HG03280 (cell line): Measurements from ENCODE around the gene APMAP.
A peak's percentile ranks its signal among the peaks of the same experiment; 100 is the strongest.

Experiments used
- ATAC-seq: cut with Tn5 transposase; IDR thresholded peaks from one replicate; pipeline ENCODE4 v1.9.1; 2021; ENCODE audit warnings: mild to moderate bottlenecking, moderate library complexity; ENCODE audit not compliant: unreplicated experiment

APMAP gene, protein sequence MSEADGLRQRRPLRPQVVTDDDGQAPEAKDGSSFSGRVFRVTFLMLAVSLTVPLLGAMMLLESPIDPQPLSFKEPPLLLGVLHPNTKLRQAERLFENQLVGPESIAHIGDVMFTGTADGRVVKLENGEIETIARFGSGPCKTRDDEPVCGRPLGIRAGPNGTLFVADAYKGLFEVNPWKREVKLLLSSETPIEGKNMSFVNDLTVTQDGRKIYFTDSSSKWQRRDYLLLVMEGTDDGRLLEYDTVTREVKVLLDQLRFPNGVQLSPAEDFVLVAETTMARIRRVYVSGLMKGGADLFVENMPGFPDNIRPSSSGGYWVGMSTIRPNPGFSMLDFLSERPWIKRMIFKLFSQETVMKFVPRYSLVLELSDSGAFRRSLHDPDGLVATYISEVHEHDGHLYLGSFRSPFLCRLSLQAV

DNA sequence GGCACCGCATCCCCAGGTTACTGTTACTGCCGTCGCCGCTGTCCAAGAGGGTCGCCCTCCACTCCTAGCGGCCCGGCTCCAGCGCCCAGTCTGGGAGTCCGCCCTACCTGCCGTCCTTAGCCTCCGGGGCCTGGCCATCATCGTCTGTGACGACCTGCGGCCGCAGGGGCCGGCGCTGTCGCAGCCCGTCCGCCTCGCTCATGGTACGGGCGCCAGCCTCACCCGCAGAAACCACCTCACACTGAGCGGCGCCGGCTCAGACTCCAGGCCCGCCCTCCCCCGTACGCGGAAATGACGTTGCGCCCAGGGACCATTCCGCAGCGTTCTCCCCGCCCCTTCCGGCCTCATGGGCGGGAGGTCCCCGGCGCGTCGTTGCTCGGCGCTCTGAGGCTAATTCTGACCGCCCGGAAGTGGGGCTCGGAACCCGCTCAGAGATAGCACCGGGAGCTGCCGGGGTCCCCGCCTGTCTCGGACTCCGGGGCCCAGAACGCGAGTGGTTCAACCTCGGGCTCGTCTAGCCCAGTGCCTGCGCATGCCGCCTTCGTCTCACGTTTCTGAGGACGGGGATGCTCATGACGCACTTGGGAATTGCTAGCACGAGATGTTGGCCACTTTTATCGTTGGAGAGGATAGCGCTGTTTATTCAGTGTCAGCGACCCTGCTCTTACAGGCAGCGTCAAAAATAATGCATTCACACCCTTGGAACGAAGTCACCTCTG is at the start of gene APMAP:
Gene APMAP (minus strand): TSS at position 265 of the 719 bp plus-strand sequence. CDS start 63 bp downstream, at position 202.
- ATAC-seq = peak; percentile 94

GRCh38 chr20:25041813-25042530 is 49.4 kb upstream of the APMAP start:
- no peak for ATAC-seq

- ATAC-seq = no peak
These were observed 47.9 kb upstream of the APMAP start for GRCh38 chr20:25040438-25040831.

GRCh38 chr20:25039697-25040437 is 47.3 kb upstream of the APMAP start:
- ATAC-seq = no peak

DNA sequence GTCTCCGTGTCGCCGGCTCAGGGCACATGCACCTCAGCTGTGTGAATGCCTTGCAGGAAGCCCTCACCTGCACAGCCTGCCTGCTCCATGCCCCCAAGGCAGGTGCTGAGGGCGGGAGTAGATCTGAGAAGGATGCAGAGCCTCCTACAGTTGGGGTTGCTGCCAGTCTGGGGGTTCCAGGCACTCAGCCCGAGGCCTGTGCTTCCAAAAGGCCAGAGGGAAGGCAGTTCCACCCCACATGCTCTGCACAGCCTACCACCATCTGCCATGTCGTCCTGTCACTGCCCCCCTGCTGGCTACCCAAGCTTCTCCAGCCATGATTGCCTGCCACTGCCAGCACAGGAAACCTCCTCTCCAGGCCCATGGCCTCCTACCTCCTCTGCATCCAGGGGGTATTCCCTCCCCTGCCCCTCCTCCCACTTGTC is 46.1 kb upstream of the APMAP start:
- no peak for ATAC-seq

DNA sequence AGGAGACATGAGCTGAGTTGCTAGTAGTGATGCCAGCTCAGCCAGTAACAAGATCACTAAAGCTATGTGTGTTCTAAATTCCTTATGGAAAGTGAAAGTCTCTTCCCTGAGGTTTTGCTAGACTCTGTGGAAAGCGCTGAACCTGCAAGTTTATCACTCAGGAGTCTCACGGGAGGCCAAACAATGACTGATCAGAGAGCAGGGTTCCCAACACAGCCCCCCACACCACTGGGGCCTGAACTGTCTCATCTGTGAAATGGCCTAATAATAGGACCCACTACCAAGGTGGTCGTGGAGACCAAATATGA is 45.5 kb upstream of the APMAP start:
- ATAC-seq = no peak

DNA sequence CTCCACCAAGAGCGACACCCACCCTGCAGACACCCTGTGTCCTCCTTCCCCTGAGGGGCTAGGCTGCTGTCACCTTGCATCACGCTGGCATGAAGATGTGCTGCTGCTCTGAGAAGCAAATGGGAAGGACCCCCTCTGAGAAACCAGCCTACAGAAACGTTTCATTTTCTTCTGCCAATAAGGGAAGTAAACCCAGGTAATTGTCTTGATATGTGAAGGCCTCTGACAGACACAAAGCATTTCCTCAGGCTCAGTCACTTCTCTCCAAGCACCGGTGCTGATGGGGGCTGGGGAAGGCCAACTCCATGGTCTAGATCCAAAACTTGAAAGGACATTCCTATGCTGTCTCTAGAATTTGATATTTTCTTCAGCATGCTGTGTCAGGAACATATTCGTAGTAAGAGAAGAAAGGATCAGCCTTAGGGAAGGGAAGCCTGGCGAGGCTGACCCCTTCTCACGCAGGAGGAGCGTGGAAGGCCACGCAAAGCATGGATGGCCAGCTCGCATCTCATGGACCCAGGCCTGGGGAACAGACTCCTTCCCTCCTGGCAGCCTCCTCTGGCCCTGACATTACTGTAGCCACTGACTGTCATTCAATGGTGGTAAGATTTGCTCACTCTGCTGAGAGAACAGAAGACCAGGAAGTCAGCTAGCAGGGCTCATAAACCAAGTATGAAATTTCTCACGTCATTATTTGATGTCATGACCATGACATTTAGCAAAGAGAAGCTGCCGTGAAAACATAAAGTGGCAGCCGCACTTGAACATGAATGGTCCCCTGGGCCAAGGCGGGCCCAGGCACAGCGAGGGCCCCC is 44.9 kb upstream of the APMAP start:
- ATAC-seq = no peak

GRCh38 chr20:25036331-25036936 is 43.9 kb upstream of the APMAP start:
- no peak for ATAC-seq

- ATAC-seq = no peak
These were observed 43.4 kb upstream of the APMAP start for GRCh38 chr20:25035921-25036320.

GRCh38 chr20:25033924-25034300 is 41.4 kb upstream of the APMAP start:
- no peak for ATAC-seq

- no peak for ATAC-seq
These were observed 40.8 kb upstream of the APMAP start for GRCh38 chr20:25033265-25033923.

GRCh38 chr20:25032478-25033264 is 40.1 kb upstream of the APMAP start:
- no peak for ATAC-seq

DNA sequence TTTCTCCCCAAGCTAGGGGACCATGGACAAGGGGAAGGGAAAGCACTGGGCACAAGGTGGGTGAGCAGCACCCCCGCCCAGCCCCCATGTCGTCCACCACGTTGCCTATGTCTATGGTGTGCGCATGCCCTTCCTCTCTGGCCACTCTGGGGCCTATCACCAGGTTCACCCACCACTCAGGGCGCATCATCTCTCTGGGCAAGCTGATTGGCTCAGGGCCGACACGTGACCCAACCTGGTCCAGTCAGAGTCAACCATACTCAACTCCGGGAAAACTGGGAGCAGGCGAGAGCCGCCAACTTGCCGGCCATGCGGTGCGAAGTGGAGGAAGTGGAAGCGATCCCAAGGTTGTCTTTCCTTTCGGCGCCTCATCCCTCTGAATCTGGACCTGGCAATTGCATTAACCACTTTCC is 39.5 kb upstream of the APMAP start:
- no peak for ATAC-seq

DNA sequence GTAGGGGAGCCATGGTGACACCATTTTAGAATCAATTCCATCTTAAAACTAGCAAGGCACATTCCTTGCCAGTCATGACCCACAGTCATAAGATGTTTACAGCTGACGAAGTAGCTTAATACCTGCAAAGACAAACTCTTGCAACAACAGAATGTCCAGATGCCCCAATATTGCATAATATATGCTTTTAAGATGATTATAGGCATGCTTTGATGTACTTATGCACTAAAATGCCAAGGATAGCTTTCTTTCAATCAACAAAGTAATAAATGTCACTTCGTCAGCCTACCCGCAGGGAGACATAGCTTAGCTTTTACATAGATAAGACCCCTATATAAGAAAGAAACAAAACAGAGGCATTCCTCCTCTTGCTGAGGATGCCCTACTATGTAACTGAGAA is 38.7 kb upstream of the APMAP start:
- ATAC-seq = no peak

- no peak for ATAC-seq
These were observed 38.2 kb upstream of the APMAP start for GRCh38 chr20:25030649-25031207.

DNA sequence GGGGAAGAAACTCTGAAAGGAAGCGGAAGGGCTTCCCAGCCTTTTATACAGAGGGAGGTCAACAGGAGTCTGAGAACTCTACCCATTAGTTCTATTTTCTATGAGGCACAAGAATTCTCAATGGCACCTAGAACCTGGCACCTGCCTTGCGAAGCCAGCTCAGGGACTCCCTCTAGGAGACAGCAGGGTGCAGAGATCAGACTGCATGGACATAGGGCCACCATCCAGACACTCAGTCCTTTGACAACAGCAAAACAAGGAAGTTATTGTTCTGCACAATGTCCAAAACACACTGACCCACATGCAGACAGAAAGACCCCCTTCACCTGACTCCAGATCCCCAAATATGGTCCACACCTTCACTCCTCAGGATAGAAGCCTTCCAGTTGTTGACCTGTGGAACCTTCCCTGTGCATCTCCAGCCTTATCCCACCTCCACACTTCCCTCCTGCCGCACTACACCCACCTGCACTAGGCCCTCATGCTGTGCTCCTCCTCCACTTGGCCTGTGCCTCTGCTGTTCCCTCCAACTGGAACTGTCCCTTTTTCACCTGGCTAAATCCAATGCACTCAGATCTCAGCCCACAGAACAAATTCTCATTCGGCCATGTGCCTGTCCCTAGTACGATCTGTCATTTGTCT is 37.6 kb upstream of the APMAP start:
- ATAC-seq = no peak

DNA sequence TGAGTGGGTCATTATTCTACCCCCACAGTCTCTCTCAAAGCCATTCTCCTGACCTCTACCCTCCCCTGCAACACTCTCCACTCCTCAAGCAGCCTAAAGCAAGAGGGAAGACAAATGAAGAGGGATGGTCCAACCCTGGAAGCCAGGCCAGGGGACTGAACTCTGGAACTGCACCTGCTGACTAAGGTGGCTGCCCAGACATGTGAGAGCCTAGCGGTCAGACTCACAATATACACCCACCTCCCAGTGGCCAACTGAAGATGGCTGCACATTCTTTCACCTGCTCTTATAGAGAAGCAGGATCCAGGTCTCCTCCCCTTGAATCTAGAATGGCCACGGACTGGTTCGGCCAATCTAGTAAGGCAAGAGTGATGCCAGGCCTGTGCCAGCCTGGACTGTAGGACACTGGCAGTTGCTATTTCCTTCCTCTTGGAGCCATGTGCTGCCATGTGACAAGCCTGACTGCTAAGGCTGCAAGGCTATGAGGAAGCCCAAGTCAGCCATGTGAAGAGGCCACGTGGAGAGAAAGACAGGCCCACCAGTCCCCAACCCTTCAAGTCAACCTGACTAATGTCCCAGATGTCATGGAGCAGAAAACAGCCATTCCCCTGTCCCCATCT is 33.5 kb upstream of the APMAP start:
- ATAC-seq = no peak
